Endothelial cell of coronary artery (primary cell): ENCODE data around the gene PLCL2. TPM values are rescaled to one million over a fixed set of nuclear protein-coding genes. Genes with fewer than 3 reads are reported as not detected.

ENCODE experiments used
- total RNA-seq: library from RNA; depleted of rRNA; stranded (reverse); fragments of >200 nt; gene quantifications from 2 replicates; pipeline ENCODE4 v1.2.3, GENCODE V29; 2014

Gene PLCL2
- 5.8 and 8.3 TPM in 2 replicates for total RNA-seq

DNA sequence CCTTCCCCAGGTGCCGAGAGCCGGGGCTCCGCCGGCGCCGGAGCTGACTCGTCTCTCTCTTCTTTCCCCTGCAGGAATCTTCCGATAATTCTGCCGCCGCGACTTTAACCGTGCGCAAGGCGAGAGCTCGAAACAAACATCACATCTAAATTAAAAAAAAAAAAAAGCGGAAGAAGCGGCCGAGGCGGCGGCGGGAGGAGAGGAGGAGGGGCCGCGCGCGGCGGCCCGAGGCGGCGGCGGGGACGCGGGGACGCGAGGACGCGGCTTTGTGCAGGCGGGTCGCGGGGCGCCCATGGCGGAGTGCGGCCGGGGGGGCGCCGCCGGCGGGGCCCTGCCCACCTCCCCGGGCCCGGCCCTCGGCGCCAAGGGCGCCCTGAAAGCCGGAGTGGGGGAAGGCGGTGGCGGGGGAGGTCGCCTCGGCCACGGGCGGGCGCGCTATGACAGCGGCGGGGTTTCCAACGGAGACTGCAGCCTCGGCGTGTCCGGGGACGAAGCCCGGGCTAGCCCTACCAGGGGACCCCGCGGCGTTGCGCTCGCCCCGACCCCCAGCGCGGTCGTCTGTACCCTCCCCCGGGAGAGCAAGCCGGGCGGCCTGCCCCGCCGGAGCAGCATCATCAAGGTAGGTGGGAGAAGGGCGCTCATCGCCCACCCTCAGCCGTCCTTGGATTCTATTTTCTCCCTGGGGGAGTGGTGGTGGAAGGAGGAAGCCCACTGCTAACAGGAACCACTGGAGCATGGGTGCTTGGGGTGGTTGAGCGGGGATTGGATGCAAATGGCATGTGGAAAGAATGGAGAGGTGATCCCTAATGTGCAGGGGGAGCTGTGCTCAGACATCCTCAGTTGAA, at the start of gene PLCL2:
PLCL2 (plus strand) TSS at position 208 of the 845 bp plus-strand sequence; CDS start at position 293, 85 bp downstream.

